Upper lobe of right lung (tissue), 1 donor: ENCODE results near the gene LYAR. TPM values are rescaled to one million over a fixed set of nuclear protein-coding genes. Genes with fewer than 3 reads are reported as not detected.

Source experiments
- ATAC-seq: fragments of 200-7000 bp; cut with Tn5 transposase; one replicate; pipeline ENCODE4 v1.9.1; 2020; ENCODE audit warnings: mild to moderate bottlenecking, moderate library complexity
- DNase-seq: peaks from one replicate; pipeline ENCODE4 v3.0.0-alpha.2; 2020
- H3K27ac ChIP-seq: fragments of 200-600 bp; one replicate; pipeline ENCODE4 v1.8.0; 2022
- H3K27me3 ChIP-seq: fragments of 200-600 bp; one replicate; pipeline ENCODE4 v1.8.0; 2022; ENCODE audit warnings: mild to moderate bottlenecking
- H3K36me3 ChIP-seq: fragments of 200-600 bp; one replicate; pipeline ENCODE4 v1.8.0; 2022
- H3K4me1 ChIP-seq: fragments of 200-600 bp; one replicate; pipeline ENCODE4 v1.8.0; 2022
- H3K4me3 ChIP-seq: fragments of 200-600 bp; one replicate; pipeline ENCODE4 v1.8.0; 2022; ENCODE audit warnings: mild to moderate bottlenecking
- H3K9me3 ChIP-seq: fragments of 200-600 bp; one replicate; pipeline ENCODE4 v1.8.0; 2022
- CTCF ChIP-seq: fragments of 200-600 bp; IDR thresholded peaks from one replicate; pipeline ENCODE4 v1.8.0; 2022; ENCODE audit warnings: antibody characterized with exemption
- intact Hi-C: fragments of 100-400 bp; cut with DNase I; formaldehyde crosslinking; loops from one replicate; pipeline ENCODE4 v1.11.0; 2022
- total RNA-seq: library from RNA; stranded (reverse); fragmentation: NEBNext Ultra II Directional; extraction: Animal tissue kit (Norgen Biotek cat#: 25700); gene quantifications from one replicate; pipeline ENCODE4 v1.2.1, GENCODE V29; 2021
- donor health status: DM: no; HTN: yes; CAD: no; lungs with severe emphysema.

LYAR gene
- total RNA-seq, 1 donor from 2014 or later: 13.3 TPM

GRCh38 chr4:4311193-4311592 lies 21.2 kb upstream of the LYAR start:
- peaks cover 48% of the 10 kb centered on the region for H3K36me3 ChIP-seq
- no peak for TF ChIP-seq CTCF
- H3K4me1 ChIP-seq: no peaks in the 10 kb centered on the region
- no peaks in the 10 kb centered on the region for H3K27me3 ChIP-seq
- no peak for DNase-seq
- H3K4me3 ChIP-seq: no peak overlapping the region
- intact Hi-C loops: no loop called here
- no peaks in the 10 kb centered on the region for H3K9me3 ChIP-seq
- ATAC-seq: no peak
- H3K27ac ChIP-seq: no peak overlapping the region

DNA sequence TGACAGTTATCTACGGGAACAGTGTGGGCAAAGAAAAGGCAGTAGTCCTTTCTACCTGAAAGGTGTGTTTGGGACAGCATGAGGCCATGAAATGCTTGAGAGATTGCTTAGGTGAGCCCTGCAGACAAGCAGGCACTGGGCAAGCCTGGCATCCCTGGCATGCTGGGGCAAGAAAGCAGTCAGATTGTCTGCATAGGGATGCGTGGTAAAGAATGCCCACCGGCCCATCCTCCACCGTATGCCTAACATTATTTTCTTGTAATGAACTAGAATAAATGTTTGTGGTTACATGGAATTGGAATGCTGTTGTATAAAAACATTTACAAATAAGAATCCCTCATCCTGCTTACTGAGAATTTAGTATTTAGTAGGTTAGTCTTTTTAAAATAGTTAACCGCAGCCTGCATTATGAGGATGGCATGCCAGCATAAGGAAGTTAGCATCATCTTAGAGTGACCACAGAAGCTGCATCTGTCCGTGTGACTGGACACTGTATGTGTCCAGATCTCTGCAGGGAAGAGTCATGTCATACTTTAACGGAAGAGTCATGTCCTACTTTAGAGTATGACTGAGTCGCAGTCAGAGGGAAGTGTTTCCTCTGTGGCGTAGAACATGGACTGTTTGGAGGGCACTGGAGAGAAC lies 19.0 kb upstream of the LYAR start:
- H3K36me3 ChIP-seq: peaks cover 34% of the 10 kb centered on the region
- no peak overlapping the region for H3K4me3 ChIP-seq
- intact Hi-C loops: no loop called here
- TF ChIP-seq CTCF: no peak
- DNase-seq: no peak
- H3K4me1 ChIP-seq: no peaks in the 10 kb centered on the region
- H3K27ac ChIP-seq: no peak overlapping the region
- no peaks in the 10 kb centered on the region for H3K27me3 ChIP-seq
- H3K9me3 ChIP-seq: no peaks in the 10 kb centered on the region
- ATAC-seq: no peak

DNA sequence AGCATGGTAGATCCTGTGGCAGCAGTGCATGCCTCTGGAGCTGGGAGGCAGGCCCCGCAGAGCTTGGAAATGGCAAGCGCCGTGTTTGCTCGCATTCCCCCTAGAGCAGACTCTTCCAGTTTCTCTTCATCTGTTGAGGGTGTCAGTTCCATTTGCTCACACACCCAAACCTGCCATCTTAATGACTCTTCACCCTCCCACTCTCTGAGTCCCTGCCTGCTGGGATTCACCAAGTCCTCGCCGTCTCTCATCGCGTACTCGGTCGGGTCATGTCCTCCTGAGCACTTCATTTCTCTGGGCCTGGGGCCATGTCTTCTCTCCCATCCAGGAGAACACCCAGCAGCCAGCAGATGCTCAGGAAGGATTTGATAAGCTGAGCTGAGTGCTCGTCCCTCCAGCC lies 17.0 kb upstream of the LYAR start:
- H3K36me3 ChIP-seq: peaks cover 37% of the 10 kb centered on the region
- ATAC-seq (no peak), DNase-seq (no peak)
- no peaks in the 10 kb centered on the region for H3K4me1 ChIP-seq
- intact Hi-C loops: no loop called here
- TF ChIP-seq CTCF: no peak
- H3K27me3 ChIP-seq: no peaks in the 10 kb centered on the region
- H3K27ac ChIP-seq: no peak overlapping the region
- H3K9me3 ChIP-seq: no peaks in the 10 kb centered on the region
- no peak overlapping the region for H3K4me3 ChIP-seq

- Histone ChIP-seq H3K4me1 (no peaks in the 10 kb centered on the region), H3K27me3 (no peaks in the 10 kb centered on the region), H3K27ac (no peak overlapping the region), H3K4me3 (no peak overlapping the region), H3K36me3 (peaks cover 35% of the 10 kb centered on the region), H3K9me3 (no peaks in the 10 kb centered on the region)
- DNase-seq: no peak
- ATAC-seq: no peak
- intact Hi-C loops: no loop called here
- TF ChIP-seq CTCF: no peak
These were observed 12.5 kb upstream of the LYAR start for GRCh38 chr4:4302416-4302815.

GRCh38 chr4:4302001-4302400 lies 12.0 kb upstream of the LYAR start:
- no peak overlapping the region for H3K4me3 ChIP-seq
- H3K27ac ChIP-seq: no peak overlapping the region
- DNase-seq (no peak), ATAC-seq (no peak)
- H3K27me3 ChIP-seq: no peaks in the 10 kb centered on the region
- H3K9me3 ChIP-seq: no peaks in the 10 kb centered on the region
- H3K36me3 ChIP-seq: peaks cover 31% of the 10 kb centered on the region
- H3K4me1 ChIP-seq: no peaks in the 10 kb centered on the region
- TF ChIP-seq CTCF: no peak
- intact Hi-C loops: no loop called here

DNA sequence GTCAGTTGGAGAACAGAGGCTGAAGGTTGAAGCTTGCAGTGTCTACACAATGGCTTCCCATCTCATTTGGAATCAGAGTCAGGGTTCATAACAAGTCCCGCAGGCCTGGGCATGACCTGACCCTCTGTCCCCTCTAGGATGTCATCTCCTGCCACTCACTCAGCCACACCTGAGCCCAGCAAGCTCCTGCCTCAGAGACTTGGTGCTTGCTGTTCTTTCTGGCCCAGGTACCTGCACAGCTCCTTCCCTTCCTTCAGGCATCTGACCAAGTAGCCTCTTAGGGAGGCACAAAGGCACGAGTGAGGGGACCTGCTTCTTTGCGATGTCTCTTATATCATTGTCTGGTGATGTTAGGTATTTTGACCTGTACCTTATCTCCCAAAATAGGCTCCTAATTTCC lies 9.1 kb upstream of the LYAR start:
- intact Hi-C loops: no loop called here
- Histone ChIP-seq H3K9me3 (no peaks in the 10 kb centered on the region), H3K4me3 (no peak overlapping the region), H3K4me1 (no peaks in the 10 kb centered on the region), H3K36me3 (peaks cover 16% of the 10 kb centered on the region), H3K27me3 (no peaks in the 10 kb centered on the region), H3K27ac (no peak overlapping the region)
- ATAC-seq (no peak), DNase-seq (no peak)
- TF ChIP-seq CTCF: no peak
